HG03469 (cell line): ENCODE measurements around the gene H2AZ2.

Experiments
- ATAC-seq: cut with Tn5 transposase; IDR thresholded peaks from one replicate; pipeline ENCODE4 v1.9.1; 2021; ENCODE audit warnings: mild to moderate bottlenecking, moderate library complexity, moderate number of reproducible peaks; ENCODE audit not compliant: unreplicated experiment

Gene H2AZ2

DNA sequence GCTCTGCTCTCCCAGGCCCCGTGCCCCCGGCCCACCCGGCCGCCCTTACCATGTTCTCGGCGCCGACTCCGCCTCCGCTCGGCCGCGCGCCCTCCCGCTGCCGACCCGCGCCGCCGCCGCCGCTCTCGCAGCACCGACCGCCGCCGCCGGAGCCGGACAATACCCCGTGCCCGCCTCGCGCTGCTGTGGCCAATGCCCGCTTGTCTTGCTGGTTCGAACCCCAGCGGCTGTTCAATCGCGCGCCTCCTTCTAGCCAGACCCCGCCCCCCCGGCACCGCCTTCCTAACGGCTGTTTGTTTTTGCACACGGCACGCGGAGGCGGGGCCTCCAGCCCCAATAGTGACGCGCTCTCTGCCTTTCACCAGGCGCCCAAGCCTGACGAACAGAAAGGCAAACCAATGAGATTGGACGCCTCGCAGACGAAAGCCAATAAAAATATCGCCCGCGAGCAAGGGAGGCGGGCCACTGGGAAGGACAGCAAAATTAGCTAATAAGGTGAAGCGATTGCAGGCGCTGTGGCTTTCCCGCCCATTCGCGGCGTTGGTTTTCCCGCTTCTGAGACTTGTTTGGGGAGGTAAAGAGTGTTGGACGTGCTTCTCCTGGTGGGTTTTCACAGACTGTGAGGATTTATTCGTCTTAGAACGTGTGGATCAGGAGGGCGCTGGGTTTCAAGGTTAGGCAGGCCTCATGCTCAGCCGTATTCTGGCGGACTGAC lies at the start of gene H2AZ2:
TSS of gene H2AZ2 (minus strand) at position 168 of the 715 bp plus-strand sequence. CDS start at position 52, 116 bp downstream.
- ATAC-seq = peak; percentile 72

- no peak for ATAC-seq
Measured at GRCh38 chr7:44897309-44897708, 49.4 kb upstream of the H2AZ2 start.

DNA sequence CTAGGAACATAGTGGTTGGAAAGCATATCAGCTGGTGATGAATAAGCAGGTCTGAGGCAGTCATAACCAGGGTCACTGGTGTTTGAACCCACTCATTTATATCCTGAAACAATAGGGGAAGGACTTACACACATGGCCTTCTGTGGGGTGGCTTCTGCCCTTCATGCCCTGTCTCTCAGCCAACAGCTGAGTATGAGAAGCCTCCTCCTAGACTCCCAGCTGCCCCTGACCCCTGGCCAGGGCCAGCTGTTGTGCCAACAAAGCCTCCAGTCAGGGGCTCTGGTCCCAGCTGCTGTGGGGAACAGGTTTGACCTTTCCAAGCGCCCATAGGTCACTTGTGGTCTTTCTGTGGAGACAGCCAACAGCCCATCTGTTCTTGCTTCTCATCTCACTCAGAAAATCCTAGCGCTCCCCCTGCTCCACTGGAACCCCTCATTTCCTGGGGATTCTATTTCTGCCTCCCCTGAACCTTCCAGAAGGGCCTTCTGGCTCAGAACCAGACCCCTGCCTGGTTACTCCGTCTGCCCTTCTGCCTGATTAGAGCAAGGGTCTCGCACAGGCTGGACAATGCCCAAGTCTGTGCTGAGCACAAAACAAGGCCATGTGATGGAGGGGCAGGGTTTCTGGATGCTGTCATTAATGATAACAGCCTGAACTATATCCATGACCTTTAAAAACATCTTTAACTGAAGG lies 47.1 kb upstream of the H2AZ2 start:
- no peak for ATAC-seq

- ATAC-seq = no peak
Measured at GRCh38 chr7:44893710-44894234, 45.9 kb upstream of the H2AZ2 start.

DNA sequence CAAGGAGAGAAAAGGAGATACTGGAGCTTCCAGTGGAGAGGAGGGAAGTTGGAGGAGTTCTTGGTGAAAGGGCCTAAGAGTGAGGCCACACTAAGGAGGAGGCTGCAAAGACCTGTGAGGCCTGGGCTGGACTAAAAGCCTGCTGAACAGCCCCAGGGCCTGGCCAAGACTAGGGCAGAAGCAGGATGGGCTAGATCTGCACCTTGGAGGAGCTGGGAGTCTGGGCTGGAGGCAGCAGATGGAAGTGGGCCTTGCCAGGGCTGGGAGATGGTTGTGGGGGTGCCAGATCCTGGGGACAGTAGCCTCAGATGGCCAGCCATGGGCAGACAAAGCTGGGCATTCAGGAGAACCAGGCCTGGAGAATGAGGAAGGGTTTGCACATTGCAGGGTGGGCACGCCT lies 43.9 kb upstream of the H2AZ2 start:
- ATAC-seq = no peak

GRCh38 chr7:44891372-44891771 lies 43.5 kb upstream of the H2AZ2 start:
- ATAC-seq = no peak

DNA sequence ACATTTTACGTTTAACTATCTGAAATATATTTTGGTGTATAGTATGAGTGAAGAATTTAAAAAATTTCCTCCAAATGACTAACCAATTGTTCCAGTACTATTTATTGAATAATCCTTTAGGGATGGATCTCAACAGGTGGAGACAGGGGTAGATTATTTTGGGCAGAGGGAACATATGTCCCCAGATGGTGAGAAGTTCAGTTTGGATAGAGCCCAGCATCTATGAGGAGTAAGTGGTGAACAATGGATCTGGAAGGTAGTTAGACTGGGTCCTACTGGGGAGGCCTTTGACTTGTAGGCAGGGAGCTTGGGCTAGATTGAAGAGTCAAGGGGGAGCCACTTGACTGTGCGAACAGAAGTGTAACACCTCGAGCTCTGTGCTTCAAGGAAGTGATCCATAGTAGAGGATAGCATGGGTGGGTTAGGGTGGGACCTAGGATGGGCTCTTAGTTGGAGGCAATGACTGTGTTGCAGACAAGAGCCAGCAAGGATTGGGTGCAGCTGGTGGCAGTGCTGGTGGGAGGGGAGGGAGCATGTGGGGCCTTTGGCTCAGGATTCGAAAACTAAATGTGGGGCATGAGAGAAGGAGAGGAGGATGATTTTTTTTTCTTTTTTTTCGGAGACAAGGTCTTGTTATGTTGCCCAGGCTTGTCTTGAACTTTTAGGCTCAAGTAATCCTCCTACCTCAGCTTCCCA lies 41.3 kb upstream of the H2AZ2 start:
- no peak for ATAC-seq

DNA sequence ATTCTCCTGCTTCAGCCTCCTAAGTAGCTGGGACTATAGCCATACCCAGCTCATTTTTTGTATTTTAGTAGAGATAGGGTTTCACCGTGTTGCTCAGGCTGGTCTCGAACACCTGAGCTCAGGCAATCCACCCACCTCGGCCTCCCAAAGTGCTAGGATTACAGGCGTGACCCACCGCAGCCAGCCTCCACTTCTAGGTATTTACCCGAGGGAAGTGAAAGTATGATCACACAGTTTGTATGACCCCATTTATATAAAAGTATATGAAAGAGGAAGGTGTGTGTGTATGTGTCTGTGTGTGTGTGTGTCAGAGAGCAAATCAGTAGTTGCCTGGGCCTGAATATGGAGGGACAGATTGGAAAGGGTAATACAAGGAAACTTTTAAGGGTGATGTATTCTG lies 39.4 kb upstream of the H2AZ2 start:
- no peak for ATAC-seq

DNA sequence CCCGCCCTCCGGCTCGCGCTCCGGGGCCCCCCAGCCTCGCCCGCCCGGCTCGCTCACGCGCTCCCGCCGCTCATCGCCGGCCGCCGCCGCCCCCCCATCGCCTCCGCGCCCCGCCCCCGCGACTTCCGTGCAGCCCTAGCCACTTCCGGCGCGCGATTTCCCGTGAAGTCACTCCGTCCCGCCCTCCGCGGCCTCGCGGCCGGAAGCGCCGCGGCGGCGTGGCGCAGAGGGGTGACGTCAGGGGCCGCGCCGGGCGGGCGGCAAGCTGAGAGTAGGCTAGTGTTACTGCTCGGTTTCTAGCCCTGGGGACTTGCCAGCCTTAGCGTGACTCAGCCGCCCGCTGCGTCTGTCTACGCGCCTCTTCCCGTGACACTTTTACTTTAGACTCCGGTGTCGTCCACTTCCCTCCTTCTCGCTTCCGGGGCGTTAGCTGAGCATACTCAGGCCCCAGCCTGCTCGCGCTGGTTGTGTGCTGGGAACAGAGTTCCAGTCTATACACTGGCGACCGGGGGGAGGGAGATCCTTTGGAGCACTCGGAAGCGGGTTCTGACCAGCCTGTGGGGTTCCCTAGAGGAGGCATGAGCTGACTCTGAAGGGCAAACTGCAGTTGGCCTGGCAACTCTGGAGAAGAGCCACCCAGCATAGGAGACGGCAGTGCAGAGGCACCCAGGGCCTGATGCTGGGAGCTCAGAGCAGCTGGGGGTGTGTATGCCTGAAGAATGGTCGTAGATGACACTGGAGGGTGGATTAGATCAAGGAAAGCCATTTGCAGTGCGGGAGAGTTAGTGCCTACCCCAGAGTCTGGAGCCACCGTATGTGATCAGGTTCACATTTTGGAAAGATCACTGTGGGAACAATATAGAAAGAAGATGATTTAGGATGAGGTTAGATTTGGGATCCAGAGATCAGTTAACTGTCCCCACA lies 37.8 kb upstream of the H2AZ2 start, which contains the start of gene PURB:
TSS of gene PURB (minus strand) at position 137 of the 924 bp plus-strand sequence. CDS start 182 bp downstream, outside the sequence.
- peak; percentile 84 for ATAC-seq

GRCh38 chr7:44884621-44885393 lies 36.9 kb upstream of the H2AZ2 start:
- ATAC-seq = no peak

- ATAC-seq = no peak
Measured at GRCh38 chr7:44883961-44884620, 36.2 kb upstream of the H2AZ2 start.

GRCh38 chr7:44882899-44883298 lies 35.0 kb upstream of the H2AZ2 start:
- ATAC-seq = no peak

GRCh38 chr7:44881610-44882009 lies 33.7 kb upstream of the H2AZ2 start:
- no peak for ATAC-seq

- no peak for ATAC-seq
Measured at GRCh38 chr7:44881066-44881600, 33.2 kb upstream of the H2AZ2 start.

DNA sequence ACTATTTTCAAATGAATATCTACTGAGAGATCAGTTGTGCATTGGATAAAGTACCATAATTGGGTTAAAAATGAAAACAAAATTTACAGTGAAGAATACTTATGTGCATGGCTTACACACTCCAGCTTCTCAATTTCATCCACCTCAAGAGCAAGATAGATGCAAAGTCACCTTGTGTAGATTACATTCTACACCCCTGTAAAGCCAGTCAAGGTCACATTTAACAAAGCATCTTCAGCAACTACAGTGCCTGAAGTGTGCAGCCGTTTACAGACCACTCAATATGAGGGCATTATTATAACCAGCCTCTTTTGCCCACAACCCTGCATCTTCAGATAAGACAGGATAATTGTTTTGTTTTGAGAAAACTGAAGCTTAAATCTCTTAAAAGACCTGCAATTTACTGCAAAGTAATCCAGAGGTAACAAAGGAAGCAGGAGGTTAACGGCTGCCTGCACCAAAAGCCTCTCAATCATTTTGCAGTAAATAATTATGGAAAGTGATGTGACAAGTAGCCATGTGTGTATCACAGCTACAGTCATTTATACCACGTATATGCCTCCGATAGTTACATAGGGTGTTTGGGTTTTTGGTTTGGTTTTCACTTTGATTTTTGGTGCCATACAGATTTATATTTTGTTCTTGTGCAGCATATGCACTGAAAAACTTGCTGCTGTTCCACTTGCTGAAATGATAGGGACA lies 32.6 kb upstream of the H2AZ2 start:
- no peak for ATAC-seq

DNA sequence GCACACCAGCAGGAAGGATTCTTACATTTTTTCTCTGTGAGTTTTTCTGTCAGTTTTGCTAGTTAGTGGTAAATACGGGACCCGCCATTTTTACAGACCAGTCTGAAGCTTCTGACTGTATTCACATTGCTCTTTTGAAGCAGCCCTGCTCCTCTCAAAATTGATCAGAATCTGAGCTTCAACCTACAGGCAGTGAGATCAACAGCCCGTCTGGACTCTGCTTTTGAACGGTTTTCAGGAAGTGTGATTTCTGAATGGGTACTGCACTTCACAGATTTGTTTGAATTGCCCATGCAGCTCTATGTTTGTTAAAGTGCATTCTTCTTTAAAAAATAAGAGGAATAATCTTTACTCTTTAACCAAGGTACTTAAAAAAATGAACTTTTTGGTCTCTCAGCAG lies 28.5 kb upstream of the H2AZ2 start:
- ATAC-seq = no peak

DNA sequence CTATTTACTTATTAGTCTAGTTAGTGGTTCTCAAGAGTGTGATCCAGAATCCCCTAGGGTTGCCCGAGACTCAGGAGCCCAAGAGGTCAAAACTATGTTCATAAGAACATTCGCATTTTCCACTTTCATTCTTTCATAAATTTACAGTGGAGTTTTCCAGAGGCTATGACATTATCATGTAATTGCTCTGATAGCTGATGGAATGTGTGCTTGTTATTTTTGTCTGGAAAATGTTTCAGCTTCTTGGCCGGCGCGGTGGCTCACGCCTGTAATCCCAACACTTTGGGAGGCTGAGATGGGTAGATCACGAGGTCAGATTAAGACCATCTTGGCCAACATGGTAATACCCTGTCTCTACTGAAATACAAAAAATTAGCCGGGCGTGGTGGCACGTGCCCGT lies 27.4 kb upstream of the H2AZ2 start:
- ATAC-seq = no peak

DNA sequence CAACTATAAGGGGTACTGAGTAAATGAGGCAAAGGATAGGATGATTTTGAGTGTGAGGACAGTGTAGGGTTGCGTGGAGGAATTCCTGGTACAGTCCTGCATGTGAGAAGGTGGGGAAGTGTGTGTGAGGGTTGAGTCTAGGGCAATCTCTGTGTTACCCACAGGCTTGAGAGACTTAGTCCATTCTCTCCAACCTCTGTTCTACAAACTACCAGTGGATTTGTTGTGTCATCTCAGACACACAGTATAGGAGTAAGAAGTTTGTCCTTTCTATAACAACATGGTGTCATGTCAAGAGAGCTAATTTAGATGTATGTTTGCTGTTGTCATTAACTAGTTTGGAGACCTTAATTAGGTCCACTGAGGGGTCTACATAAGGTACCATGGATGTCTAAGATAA lies 24.9 kb upstream of the H2AZ2 start:
- no peak for ATAC-seq
